Measurements from ENCODE around the gene CXCL6. TPM values are rescaled to one million over a fixed set of nuclear protein-coding genes. Genes with fewer than 3 reads are reported as not detected.

CXCL6 gene
- total and polyA plus RNA-seq, 8 donors = 0.65 to 65.6 (median 2.1) TPM

DNA sequence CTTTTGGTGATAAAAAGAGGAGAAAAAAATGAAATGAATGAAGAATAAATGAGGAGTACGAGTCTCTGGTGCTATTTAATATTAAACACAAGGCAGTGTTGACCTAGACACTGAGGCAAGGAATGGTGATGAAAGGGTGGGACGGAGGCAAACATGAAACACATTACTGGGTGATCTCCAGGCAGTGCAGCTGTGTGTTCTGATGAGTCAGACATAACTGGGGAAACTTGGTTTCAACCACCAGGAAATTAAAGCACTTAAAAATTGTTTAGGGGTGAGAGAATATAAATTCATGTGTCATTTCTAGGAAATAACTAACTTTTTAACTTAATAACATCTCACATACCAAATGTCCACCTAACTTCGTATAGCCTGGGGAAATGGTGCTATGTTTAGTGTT lies 19.7 kb upstream of the CXCL6 start:
- FAIRE-seq (no peak), DNase-seq (peak in 1 of 6 donors; percentile 24), ATAC-seq (peak in 3 of 4 donors; percentile 47 to 91 (median 87))
- Histone ChIP-seq H3K9me3 (no peaks in the 10 kb centered on the region), H3K27ac (peak overlapping the region in 2 of 4 donors; percentile 37 to 46), H3K27me3 (no peaks in the 10 kb centered on the region), H3K36me3 (no peaks in the 10 kb centered on the region), H3K4me1 (no peaks in the 10 kb centered on the region), H3K4me3 (no peak overlapping the region)
- intact Hi-C loops (cut with DNase I) = no loop called here
- TF ChIP-seq CTCF (IDR thresholded peaks at IDR 0.05) = no peak
- WGBS, 2 donors = 53 to 54% methylated on average over 3 of the region's 3 CpGs

GRCh38 chr4:73817341-73817740 lies 19.1 kb upstream of the CXCL6 start:
- DNase-seq = no peak
- intact Hi-C loops (cut with DNase I) = no loop called here
- H3K9me3 ChIP-seq = no peaks in the 10 kb centered on the region
- no peak overlapping the region for H3K4me3 ChIP-seq
- TF ChIP-seq CTCF (IDR thresholded peaks at IDR 0.05) = no peak
- peak in 2 of 4 donors; percentile 23 to 28 for ATAC-seq
- H3K27ac ChIP-seq = peak overlapping the region in 2 of 4 donors; percentile 37 to 46
- no peaks in the 10 kb centered on the region for H3K4me1 ChIP-seq
- no peaks in the 10 kb centered on the region for H3K36me3 ChIP-seq
- no peaks in the 10 kb centered on the region for H3K27me3 ChIP-seq
- WGBS, 2 donors = 97% methylated on average over 1 of the region's 1 CpG
- no peak for FAIRE-seq

- ATAC-seq = no peak
- 70 to 85% methylated on average over 4 of the region's 4 CpGs for WGBS, 2 donors
- intact Hi-C loops (cut with DNase I) = no loop called here
- Histone ChIP-seq H3K27ac (no peak overlapping the region), H3K36me3 (no peaks in the 10 kb centered on the region), H3K27me3 (no peaks in the 10 kb centered on the region), H3K9me3 (no peaks in the 10 kb centered on the region), H3K4me3 (no peak overlapping the region), H3K4me1 (no peaks in the 10 kb centered on the region)
- FAIRE-seq = no peak
- DNase-seq = no peak
- no peak for TF ChIP-seq CTCF (IDR thresholded peaks at IDR 0.05)
Measured at GRCh38 chr4:73821325-73821724, 15.2 kb upstream of the CXCL6 start.

GRCh38 chr4:73822389-73822788 lies 14.1 kb upstream of the CXCL6 start:
- FAIRE-seq = no peak
- Histone ChIP-seq H3K9me3 (no peaks in the 10 kb centered on the region), H3K27me3 (no peaks in the 10 kb centered on the region), H3K4me3 (no peak overlapping the region), H3K36me3 (no peaks in the 10 kb centered on the region), H3K4me1 (no peaks in the 10 kb centered on the region), H3K27ac (no peak overlapping the region)
- no peak for ATAC-seq
- 66 to 68% methylated on average over 3 of the region's 3 CpGs for WGBS, 2 donors
- intact Hi-C loops (cut with DNase I) = no loop called here
- no peak for DNase-seq
- no peak for TF ChIP-seq CTCF (IDR thresholded peaks at IDR 0.05)

GRCh38 chr4:73822812-73823504 lies 13.5 kb upstream of the CXCL6 start:
- no peak for TF ChIP-seq CTCF (IDR thresholded peaks at IDR 0.05)
- DNase-seq (no peak), FAIRE-seq (no peak), ATAC-seq (peak in 2 of 4 donors; percentile 32 to 34)
- Histone ChIP-seq H3K4me3 (no peak overlapping the region), H3K36me3 (no peaks in the 10 kb centered on the region), H3K4me1 (no peaks in the 10 kb centered on the region), H3K9me3 (no peaks in the 10 kb centered on the region), H3K27me3 (no peaks in the 10 kb centered on the region), H3K27ac (no peak overlapping the region)
- intact Hi-C loops (cut with DNase I) = no loop called here
